HEK293T (cell line): ENCODE measurements around the gene PASD1.
"Not testable (repeated sequence)": the region's sequence is repeated elsewhere in the genome, so short reads cannot be mapped to it uniquely, and the experiment has no call there.

ENCODE experiments used
- CTCF ChIA-PET: fragments of 350-600 bp; formaldehyde crosslinking; extraction: SDS; loops from one replicate; lab custom pipeline; 2021; ENCODE audit warnings: antibody characterized with exemption, inconsistent platforms; lab: Yijun Ruan, JAX
- POLR2A ChIA-PET: fragments of 350-600 bp; formaldehyde crosslinking; extraction: SDS; loops from one replicate; lab custom pipeline; 2020; ENCODE audit warnings: antibody characterized with exemption, inconsistent platforms; lab: Yijun Ruan, JAX
- DNase-seq: peaks from one replicate; pipeline ENCODE4 v3.0.0; 2012; ENCODE audit warnings: mixed read lengths; ENCODE audit errors: extremely low spot score
- ARNT ChIP-seq: fragments of 450-650 bp; IDR thresholded peaks from 2 replicates; pipeline ENCODE4 v1.6.1; 2017; ENCODE audit warnings: mild to moderate bottlenecking
- BHLHE40 ChIP-seq: fragments of 450-650 bp; IDR thresholded peaks from 2 replicates; pipeline ENCODE4 v1.6.1; 2016; ENCODE audit warnings: mild to moderate bottlenecking, moderate library complexity, borderline replicate concordance
- CTBP1 ChIP-seq: fragments of 450-650 bp; IDR thresholded peaks from 2 replicates; pipeline ENCODE4 v1.6.1; 2016; ENCODE audit warnings: borderline replicate concordance
- ELF4 ChIP-seq: fragments of 450-650 bp; IDR thresholded peaks from 2 replicates; pipeline ENCODE4 v1.6.1; 2017; ENCODE audit warnings: antibody characterized with exemption
- FOXA1 ChIP-seq: fragments of 450-650 bp; IDR thresholded peaks from 2 replicates; pipeline ENCODE4 v1.6.1; 2016; ENCODE audit warnings: mild to moderate bottlenecking
- FOXK2 ChIP-seq: fragments of 450-650 bp; IDR thresholded peaks from 2 replicates; pipeline ENCODE4 v1.6.1; 2016; ENCODE audit warnings: mild to moderate bottlenecking
- FOXM1 ChIP-seq: fragments of 450-650 bp; IDR thresholded peaks from 2 replicates; pipeline ENCODE4 v1.6.1; 2017; ENCODE audit warnings: mild to moderate bottlenecking, borderline replicate concordance
- HDGF ChIP-seq: fragments of 450-650 bp; IDR thresholded peaks from 2 replicates; pipeline ENCODE4 v1.6.1; 2017; ENCODE audit warnings: antibody characterized with exemption, borderline replicate concordance
- L3MBTL2 ChIP-seq: fragments of 450-650 bp; conservative IDR thresholded peaks from 2 replicates; pipeline ENCODE4 v1.6.1; 2016; ENCODE audit warnings: mild to moderate bottlenecking
- LEF1 ChIP-seq: fragments of 450-650 bp; IDR thresholded peaks from 2 replicates; pipeline ENCODE4 v1.6.1; 2017; ENCODE audit warnings: mild to moderate bottlenecking, borderline replicate concordance
- NFRKB ChIP-seq: fragments of 450-650 bp; IDR thresholded peaks from 2 replicates; pipeline ENCODE4 v1.6.1; 2016; ENCODE audit warnings: mild to moderate bottlenecking, moderate library complexity
- SP1 ChIP-seq: fragments of 450-650 bp; IDR thresholded peaks from 2 replicates; pipeline ENCODE4 v1.6.1; 2017
- SUZ12 ChIP-seq: fragments of 450-650 bp; IDR thresholded peaks from 2 replicates; pipeline ENCODE4 v1.6.1; 2016; ENCODE audit warnings: mild to moderate bottlenecking
- TARDBP ChIP-seq: fragments of 450-650 bp; IDR thresholded peaks from 2 replicates; pipeline ENCODE4 v1.6.1; 2016
- ZNF384 ChIP-seq: fragments of 450-650 bp; IDR thresholded peaks from 2 replicates; pipeline ENCODE4 v1.6.1; 2016
- TF ChIP-seq, protein P1 (sequence below): fragments of 450-650 bp; IDR thresholded peaks from 2 replicates; pipeline ENCODE4 v1.6.1; 2016

The PASD1 gene

DNA sequence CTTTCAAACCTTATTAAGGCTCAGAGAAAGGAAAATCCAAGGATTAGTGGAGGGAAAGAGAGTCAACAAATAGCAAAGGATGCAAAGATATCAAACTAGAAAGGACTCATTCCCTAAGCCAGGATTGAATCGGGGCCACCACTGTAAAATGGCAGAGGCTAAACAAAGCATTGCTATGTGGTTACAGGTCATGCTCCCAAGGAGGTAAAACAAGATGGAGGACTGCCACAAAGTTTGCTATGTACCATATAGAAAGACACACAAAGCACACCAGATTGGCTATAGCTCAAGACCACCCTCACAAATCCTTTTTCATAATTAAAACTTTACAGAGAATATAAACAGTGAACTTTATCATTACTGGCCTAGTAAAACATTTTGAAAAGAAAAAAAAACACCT is 25.9 kb upstream of the PASD1 start:
- POLR2A ChIA-PET, result no interaction called here
- no peak for DNase-seq
- no peak for TF ChIP-seq TARDBP
- no peak for TF ChIP-seq HDGF
- no peak for TF ChIP-seq FOXK2
- TF ChIP-seq, protein P1, sequence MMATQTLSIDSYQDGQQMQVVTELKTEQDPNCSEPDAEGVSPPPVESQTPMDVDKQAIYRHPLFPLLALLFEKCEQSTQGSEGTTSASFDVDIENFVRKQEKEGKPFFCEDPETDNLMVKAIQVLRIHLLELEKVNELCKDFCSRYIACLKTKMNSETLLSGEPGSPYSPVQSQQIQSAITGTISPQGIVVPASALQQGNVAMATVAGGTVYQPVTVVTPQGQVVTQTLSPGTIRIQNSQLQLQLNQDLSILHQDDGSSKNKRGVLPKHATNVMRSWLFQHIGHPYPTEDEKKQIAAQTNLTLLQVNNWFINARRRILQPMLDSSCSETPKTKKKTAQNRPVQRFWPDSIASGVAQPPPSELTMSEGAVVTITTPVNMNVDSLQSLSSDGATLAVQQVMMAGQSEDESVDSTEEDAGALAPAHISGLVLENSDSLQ, result no peak
- no peak for TF ChIP-seq ZNF384
- no peak for TF ChIP-seq BHLHE40
- TF ChIP-seq LEF1, result no peak
- no peak for TF ChIP-seq ELF4
- no peak for TF ChIP-seq FOXM1
- no peak for TF ChIP-seq ARNT
- TF ChIP-seq NFRKB, result no peak
- no peak for TF ChIP-seq SUZ12
- TF ChIP-seq FOXA1, result no peak
- no peak for TF ChIP-seq L3MBTL2
- TF ChIP-seq CTBP1, result no peak
- no peak for TF ChIP-seq SP1
- CTCF ChIA-PET, result no interaction called here

- no peak for DNase-seq
- TF ChIP-seq ELF4, result no peak
- no peak for TF ChIP-seq FOXM1
- TF ChIP-seq FOXK2, result no peak
- no peak for TF ChIP-seq SP1
- no peak for TF ChIP-seq HDGF
- TF ChIP-seq SUZ12, result no peak
- TF ChIP-seq CTBP1, result no peak
- no peak for TF ChIP-seq FOXA1
- TF ChIP-seq, protein P1, result no peak
- TF ChIP-seq L3MBTL2, result no peak
- TF ChIP-seq LEF1, result no peak
- TF ChIP-seq ZNF384, result no peak
- TF ChIP-seq NFRKB, result no peak
- TF ChIP-seq BHLHE40, result no peak
- no peak for TF ChIP-seq TARDBP
- TF ChIP-seq ARNT, result no peak
- POLR2A ChIA-PET, result no interaction called here
- CTCF ChIA-PET, result no interaction called here
These were observed 25.0 kb upstream of the PASD1 start for GRCh38 chrX:151538190-151539122.

DNA sequence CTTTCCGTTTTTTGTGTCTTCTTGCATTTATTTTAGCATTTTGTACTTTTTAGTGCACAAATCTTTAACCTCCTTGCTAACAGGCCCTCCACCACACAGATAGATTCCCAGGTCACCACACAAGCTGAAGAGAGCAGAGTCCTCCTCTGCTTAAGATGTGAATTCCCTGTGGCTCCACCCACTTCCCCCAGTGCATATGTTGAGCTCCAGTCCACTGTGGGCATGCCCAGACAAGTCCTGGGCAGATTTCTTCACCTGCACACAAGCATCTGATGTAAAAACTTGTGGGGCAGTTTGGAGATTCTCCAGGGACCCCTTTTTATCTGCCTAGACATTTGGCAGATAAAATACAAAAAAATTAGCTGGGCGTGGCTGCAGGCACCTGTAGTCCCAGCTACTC is 19.8 kb upstream of the PASD1 start:
- ChIA-PET POLR2A (no interaction called here), CTCF (interaction anchor here (0.7 kb wide), 1 partner anchor 35 kb away, joined by 3 read pairs; no protein-coding TSS in a partner anchor)
- no peak for DNase-seq
- TF ChIP-seq NFRKB (no peak), FOXM1 (no peak), HDGF (no peak), SUZ12 (no peak), BHLHE40 (no peak), FOXK2 (no peak), LEF1 (no peak), ZNF384 (no peak), FOXA1 (no peak), ARNT (no peak), CTBP1 (no peak), L3MBTL2 (no peak), TARDBP (no peak)

- DNase-seq, CTCF ChIA-PET, POLR2A ChIA-PET: not testable (repeated sequence)
These were observed 17.2 kb upstream of the PASD1 start for GRCh38 chrX:151546226-151546625.

DNA sequence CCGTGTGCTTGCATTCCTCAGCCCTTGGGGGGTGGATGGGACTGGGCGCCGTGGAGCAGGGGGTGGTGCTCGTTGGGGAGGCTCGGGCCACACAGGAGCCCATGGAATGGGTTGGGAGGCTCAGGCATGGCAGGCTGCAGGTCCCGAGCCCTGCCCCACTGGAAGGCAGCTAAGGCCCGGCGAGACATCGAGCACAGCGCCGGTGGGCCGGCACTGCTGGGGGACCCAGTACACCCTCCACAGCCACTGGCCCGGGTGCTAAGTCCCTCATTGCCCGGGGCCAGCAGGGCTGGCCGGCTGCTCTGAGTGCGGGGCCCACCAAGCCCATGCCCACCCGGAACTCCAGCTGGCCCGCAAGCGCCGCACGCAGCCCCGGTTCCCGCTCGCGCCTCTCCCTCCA is 12.3 kb upstream of the PASD1 start:
- DNase-seq, POLR2A ChIA-PET: not testable (repeated sequence)
- CTCF ChIA-PET, result interaction anchor here (0.7 kb wide), 1 partner anchor 13 kb away, joined by 3 read pairs; no protein-coding TSS in a partner anchor

DNA sequence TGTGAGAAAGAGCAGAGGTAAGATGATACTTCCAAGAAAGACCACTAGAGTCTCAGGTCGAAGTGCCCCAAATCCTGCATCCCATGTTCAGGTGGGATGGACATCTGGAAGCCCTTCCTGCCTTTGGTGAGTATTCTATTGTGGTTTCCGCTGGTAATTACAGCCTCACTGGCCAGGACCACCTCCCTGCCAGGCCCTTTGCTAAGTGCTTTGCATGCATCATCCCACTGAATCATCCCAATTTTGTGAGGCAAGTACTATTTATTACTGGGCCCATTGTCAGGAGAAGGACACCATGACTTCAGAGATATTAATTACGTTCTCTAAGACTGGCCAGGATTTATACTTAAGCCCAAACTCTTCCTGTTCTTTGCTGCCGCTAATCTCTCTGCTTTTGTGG is 10.7 kb upstream of the PASD1 start:
- TF ChIP-seq BHLHE40 (no peak), ELF4 (no peak), FOXK2 (no peak), LEF1 (no peak), FOXM1 (no peak), L3MBTL2 (no peak), CTBP1 (no peak), SUZ12 (no peak), TARDBP (no peak), ZNF384 (no peak), NFRKB (no peak), SP1 (no peak), HDGF (no peak), ARNT (no peak), FOXA1 (no peak)
- TF ChIP-seq, protein P1, result no peak
- ChIA-PET CTCF (no interaction called here), POLR2A (no interaction called here)
- DNase-seq, result no peak

GRCh38 chrX:151555301-151555700 is 8.2 kb upstream of the PASD1 start:
- DNase-seq, CTCF ChIA-PET, POLR2A ChIA-PET: not testable (repeated sequence)

GRCh38 chrX:151562485-151562884 is 990 bp upstream of the PASD1 start:
- DNase-seq, POLR2A ChIA-PET, CTCF ChIA-PET: not testable (repeated sequence)

GRCh38 chrX:151563003-151563402 is 472 bp upstream of the PASD1 start:
- CTCF ChIA-PET, DNase-seq, POLR2A ChIA-PET: not testable (repeated sequence)
